D341Med (cell line): ENCODE results near the gene CACNG3.
"Not testable (repeated sequence)": the region's sequence is repeated elsewhere in the genome, so short reads cannot be mapped to it uniquely, and the experiment has no call there.

Source experiments
- DNase-seq: peaks from one replicate; pipeline ENCODE4 v3.0.0; 2012; ENCODE audit warnings: low spot score

Gene CACNG3

DNA sequence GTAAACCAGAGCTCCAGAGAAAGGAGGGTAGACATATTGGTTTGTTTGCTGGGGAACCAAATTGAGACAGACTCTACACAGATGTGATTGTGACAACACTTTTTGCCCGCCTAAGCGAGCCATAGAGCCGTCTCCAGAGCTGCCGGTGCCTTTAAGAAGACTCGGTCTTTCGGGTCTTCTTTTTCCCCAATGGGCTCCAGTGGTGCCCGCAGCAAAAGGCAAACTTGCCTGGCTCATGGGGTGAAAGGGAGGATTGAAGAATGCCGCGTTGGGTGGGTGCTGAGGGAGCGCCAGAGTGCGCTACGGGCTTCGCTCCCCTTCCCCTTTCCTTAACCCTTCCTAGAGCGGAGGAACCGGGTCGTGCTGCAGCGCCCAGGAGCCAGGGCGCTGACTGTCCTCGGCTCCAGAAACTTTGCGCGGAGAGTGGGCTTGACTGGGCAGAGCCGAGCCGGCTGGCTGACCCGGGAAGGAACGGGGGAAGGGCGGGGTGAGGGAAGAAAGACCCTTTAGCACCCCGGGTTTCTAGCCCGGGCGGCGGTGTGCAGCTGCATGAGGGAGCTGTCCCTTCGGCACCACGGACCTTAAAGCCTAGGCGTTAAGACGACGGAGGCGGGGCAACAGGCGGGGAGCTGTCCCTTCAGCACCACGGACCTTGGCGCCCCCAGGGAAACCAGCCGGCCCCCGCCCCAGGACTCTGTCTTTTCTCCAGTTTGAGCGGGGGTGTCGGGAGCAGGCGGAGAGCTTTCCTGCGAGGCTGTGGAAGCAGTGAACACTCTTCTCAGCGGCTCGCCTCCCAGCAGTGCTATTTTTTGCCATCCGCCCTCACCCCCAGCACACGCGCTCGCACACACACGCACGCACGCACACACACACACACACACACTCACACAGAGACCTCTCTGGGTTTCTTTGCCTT is at the start of gene CACNG3:
Gene CACNG3 (plus strand): TSS at position 880 of the 916 bp plus-strand sequence. CDS start 420 bp downstream, outside the sequence.
- DNase-seq: peak; percentile 38

- no peak for DNase-seq
Observed at GRCh38 chr16:24206926-24207325, 49.2 kb upstream of the CACNG3 start.

DNA sequence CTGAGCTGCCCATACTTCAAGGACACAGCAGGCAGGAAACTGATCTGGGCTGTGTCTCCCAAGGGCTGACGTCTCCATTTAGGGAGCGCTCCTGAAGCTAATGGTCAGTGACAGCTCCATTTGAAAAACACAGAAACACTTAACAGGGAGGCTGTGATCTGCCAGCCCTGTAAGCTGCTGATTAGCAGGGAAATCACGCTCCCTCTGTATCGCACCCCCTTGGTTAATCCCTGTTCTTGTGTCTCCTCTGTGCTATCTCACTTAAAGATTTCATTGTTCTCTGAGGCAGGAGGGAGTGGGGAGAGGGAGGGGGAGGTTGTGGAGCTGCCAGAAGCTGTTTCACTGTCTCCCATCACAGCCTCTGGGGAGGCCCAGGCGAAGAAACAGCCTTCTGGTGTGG is 47.4 kb upstream of the CACNG3 start:
- DNase-seq: peak; percentile 43

GRCh38 chr16:24214992-24215391 is 41.1 kb upstream of the CACNG3 start:
- no peak for DNase-seq

- no peak for DNase-seq
Observed at GRCh38 chr16:24216961-24217360, 39.2 kb upstream of the CACNG3 start.

GRCh38 chr16:24217461-24217860 is 38.7 kb upstream of the CACNG3 start:
- DNase-seq: no peak

- no peak for DNase-seq
Observed at GRCh38 chr16:24218299-24218698, 37.8 kb upstream of the CACNG3 start.

DNA sequence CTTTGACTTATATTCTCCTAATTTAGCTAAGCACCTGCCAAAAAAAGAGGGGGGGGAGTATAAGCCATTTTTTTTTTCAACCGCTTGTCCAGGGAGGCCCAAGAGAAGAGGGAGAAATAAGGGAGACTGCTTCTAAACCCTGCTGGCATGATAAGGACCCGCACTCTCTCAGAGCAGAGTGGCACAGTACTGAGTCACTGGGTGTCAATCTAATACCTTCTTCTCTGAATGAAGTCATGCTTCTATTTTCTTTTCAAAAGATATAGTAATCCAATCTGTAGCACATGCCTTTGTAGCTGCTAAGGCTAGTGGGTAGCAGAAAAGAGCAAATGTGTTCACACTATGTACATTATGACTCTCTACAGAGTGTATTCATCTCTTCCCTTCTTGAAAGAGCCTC is 34.9 kb upstream of the CACNG3 start:
- DNase-seq: no peak

GRCh38 chr16:24228514-24228913 is 27.6 kb upstream of the CACNG3 start:
- no peak for DNase-seq

DNA sequence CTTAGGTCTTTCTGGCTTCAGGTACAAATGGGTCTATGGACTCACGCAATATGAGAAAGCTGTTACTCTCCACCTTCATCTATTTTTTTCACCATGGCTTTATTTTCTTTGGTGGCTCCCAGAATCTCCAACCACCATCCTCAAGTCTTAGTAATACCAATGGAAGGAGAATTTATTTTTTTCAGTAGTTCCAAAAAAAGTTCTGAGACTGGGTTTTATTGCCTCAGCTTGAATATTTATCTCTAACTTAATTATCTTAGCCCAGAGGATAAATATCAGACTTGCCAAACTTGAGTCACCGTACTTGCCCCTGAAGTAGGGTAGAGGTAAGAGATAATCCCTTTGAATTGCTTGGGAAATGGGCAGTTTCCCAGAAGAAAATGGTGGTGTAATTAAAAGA is 23.2 kb upstream of the CACNG3 start:
- DNase-seq: no peak

- no peak for DNase-seq
Observed at GRCh38 chr16:24234737-24235136, 21.4 kb upstream of the CACNG3 start.

- no peak for DNase-seq
Observed at GRCh38 chr16:24235806-24236205, 20.3 kb upstream of the CACNG3 start.

DNA sequence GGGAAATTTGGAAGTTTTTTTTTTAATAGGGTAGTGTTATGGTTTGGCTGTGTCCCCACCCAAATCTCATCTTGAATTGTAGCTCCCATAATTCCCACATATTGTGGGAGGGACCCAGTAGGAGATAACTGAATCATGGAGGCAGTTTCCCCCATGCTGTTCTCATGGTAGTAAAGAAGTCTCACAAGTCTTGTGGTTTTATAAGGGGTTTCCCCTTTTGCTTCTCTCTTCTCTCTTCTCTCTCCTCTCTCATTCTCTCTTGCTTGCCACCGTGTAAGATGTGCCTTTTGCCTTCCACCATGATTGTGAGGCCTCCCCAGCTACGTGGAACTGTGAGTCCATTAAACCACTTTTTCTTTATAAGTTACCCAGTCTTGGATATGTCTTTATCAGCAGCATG is 17.3 kb upstream of the CACNG3 start:
- not testable (repeated sequence) for DNase-seq

DNA sequence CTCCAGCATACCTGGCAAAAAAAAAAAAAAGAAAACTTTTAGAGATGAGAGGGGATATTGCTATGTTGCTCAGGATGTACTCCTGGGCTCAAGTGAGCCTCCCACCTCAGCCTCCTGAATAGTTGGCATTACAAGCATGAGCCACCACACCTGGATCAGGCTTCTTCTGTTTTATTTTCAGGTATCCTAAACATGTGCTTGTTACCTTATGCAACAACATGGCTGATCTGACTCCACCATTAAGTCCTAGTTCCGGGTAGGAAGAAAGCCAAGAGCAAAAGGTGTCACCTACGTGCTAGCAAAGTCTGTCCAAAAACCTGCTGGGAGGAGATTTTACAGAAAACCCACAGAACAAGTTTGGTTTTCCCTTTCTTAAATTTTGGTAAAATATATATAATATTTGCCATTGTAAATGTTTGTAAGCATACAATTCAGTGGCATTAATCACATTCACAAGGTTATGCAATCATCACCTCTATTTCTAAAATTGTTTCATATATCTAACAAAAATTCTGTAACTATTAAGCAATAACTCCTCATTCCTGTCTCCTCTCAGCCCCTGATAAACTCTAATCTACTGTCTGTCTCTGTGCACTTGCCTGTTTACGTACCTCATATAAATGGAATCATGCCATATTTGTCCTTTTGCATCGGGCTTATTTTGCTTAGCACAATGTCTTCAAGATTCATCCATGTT is 9.1 kb upstream of the CACNG3 start:
- DNase-seq: no peak

- DNase-seq: peak; percentile 75
Observed at GRCh38 chr16:24253192-24253591, 2.9 kb upstream of the CACNG3 start.

- DNase-seq: no peak
Observed at GRCh38 chr16:24257958-24258357, 1.8 kb downstream of the CACNG3 start.

GRCh38 chr16:24258791-24259190 is 2.7 kb downstream of the CACNG3 start:
- DNase-seq: no peak

DNA sequence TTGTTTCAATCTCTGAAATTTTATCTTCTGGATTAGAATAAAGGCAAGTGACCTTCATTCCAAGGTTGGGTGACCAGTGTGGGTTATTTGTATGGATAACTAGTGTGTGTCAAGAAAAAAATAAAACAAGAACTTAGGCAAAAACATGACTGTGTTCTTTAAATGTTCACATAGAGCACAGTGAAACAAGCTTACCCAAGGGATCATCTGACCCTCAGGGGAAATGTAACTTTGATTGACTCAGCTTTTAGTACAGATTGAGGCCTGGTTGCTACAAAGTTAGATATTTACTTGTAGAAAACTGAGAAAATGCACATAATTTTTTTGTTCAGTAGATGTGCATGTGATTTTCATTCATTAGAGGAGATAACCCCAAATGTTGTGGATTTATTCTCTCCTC is 6.7 kb downstream of the CACNG3 start:
- no peak for DNase-seq

GRCh38 chr16:24270721-24271442 is 14.7 kb downstream of the CACNG3 start:
- no peak for DNase-seq

GRCh38 chr16:24272379-24272778 is 16.2 kb downstream of the CACNG3 start:
- no peak for DNase-seq

DNA sequence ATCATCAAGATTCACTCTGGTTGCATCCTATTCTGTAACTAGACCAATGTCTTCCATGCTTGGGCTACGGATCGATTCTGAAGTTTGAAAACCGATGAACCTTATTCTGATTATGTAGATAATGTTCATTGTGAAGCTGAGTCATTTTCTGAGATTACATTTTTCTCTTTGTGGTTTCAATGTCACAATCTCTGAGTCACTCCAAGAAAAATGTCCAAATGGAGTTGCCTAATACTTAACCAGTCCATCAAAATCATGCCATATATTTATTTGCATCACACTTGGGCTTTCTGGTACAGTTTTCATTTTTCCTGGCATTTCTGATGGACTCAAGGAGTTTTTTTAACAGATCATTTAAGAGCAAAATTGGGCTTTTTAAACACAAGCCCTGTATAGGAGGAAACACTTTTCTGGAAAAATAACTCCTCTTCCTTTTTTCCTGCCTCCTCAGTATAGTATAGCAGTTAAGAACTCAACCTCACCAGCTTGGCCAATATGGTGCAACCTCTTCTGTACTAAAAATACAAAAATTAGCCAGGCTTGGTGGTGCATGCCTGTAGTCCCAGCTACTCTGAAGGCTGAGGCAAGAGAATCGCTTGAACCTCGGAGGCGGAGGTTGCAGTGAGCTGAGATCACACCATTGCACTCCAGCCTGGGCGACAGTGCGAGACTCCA is 17.5 kb downstream of the CACNG3 start:
- no peak for DNase-seq

DNA sequence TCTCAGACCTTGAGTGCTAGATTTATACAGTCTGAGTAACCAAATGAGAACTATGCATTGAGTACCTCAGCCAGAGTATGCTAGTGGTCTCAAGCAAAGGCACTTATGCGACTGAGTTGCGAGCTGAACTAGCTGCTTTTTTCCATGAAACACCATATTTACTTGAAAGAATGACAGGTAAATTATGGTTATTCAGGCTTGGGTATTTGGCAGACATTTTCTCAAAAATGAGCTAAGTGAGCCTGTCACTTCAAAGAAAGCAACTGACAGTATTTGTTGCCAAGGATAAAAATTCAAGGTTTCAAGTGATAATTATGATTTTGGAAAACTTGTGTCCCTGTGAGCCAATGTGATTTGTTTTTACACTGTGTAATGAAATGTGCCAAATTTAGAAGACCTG is 19.3 kb downstream of the CACNG3 start:
- DNase-seq: no peak
